Psoas muscle (tissue), 8 donors: ENCODE measurements around the gene HSPG2. TPM values are rescaled to one million over a fixed set of nuclear protein-coding genes. Genes with fewer than 3 reads are reported as not detected.

Experiments used
- ATAC-seq, 4 donors: fragments of 200-7000 bp; cut with Tn5 transposase; one replicate each; pipeline ENCODE4 v1.9.1; 2020; ENCODE audit warnings: moderate library complexity in 3 of 4, mild to moderate bottlenecking in 2 of 4
- DNase-seq, 2 donors: peaks; one replicate each; pipeline ENCODE4 v3.0.0-alpha.2; 2020
- H3K27ac ChIP-seq: fragments of 200-600 bp; one replicate; pipeline ENCODE4 v1.8.0; 2022
- H3K27me3 ChIP-seq, 3 donors: fragments of 200-600 bp in 1 of 3; one replicate each; pipeline versions ENCODE4 v1.6.1 to v1.8.0; 2013 to 2022; ENCODE audit warnings: low read length in 2 of 3, mild to moderate bottlenecking in 2 of 3, moderate library complexity in 1 of 3; ENCODE audit not compliant: insufficient read depth in 3 of 3
- H3K36me3 ChIP-seq, 2 donors: fragments of 200-600 bp in 1 of 2; one replicate each; pipeline versions ENCODE4 v1.6.1 to v1.8.0; 2013 to 2022; ENCODE audit warnings: low read depth in 1 of 2, mild to moderate bottlenecking in 1 of 2, moderate library complexity in 1 of 2; ENCODE audit not compliant: insufficient read depth in 1 of 2
- H3K4me1 ChIP-seq: fragments of 200-600 bp; one replicate; pipeline ENCODE4 v1.8.0; 2022
- H3K4me3 ChIP-seq: fragments of 200-600 bp; one replicate; pipeline ENCODE4 v1.8.0; 2022; ENCODE audit warnings: mild to moderate bottlenecking
- H3K9me3 ChIP-seq: fragments of 200-600 bp; one replicate; pipeline ENCODE4 v1.8.0; 2022
- CTCF ChIP-seq: fragments of 200-600 bp; IDR thresholded peaks from one replicate; pipeline ENCODE4 v1.8.0; 2022; ENCODE audit warnings: antibody characterized with exemption
- WGBS, 3 donors: extraction: QIAGEN DNeasy Blood & Tissue Kit; methylation state at CpG; one replicate each; pipeline versions ENCODE4 v1.1.6 to v1.1.7; 2013; 5-methylcytosine and 5-hydroxymethylcytosine counted together
- intact Hi-C, 2 donors: fragments of 100-400 bp; cut with DNase I; formaldehyde crosslinking; loops; one replicate each; pipeline versions ENCODE4 v1.11.0 to v1.14.2; 2022
- polyA plus RNA-seq, 3 donors: library from polyadenylated mRNA; stranded (reverse); fragments of 200-250 nt; gene quantifications; one replicate each; pipeline ENCODE4 v1.2.3, GENCODE V29; 2013
- total RNA-seq, 4 donors: library from RNA; stranded (reverse); fragmentation: NEBNext Ultra II Directional in 2 of 4; extraction: Animal tissue kit (Norgen Biotek cat#: 25700) in 2 of 4; gene quantifications; one replicate each; pipeline versions ENCODE4 v1.2.1 to v1.2.4, GENCODE V29; 2021 to 2023
- donor health status: healthy with polysubstance abuse.
- donor health status: DM: no; HTN: no; CAD: no; lungs with moderate emphysema.
- donor health status: Bipolar disorder and iron deficiency.
- donor health status: healthy.
- donor health status: DM: yes; HTN: yes; CAD: no.
- donor health status: DM: no; HTN: no; CAD: no.
- donor health status: DM: no; HTN: no; CAD: no.
- donor health status: DM: yes; HTN: yes; CAD: no.

Gene HSPG2
- total and polyA plus RNA-seq, 7 donors = 24.5 to 168 (median 102) TPM

GRCh38 chr1:21811875-21812305 lies 125.2 kb downstream of the HSPG2 start, which contains the start of gene LDLRAD2:
TSS of gene LDLRAD2 (plus strand) at chr1:21812265. CDS start at chr1:21812452, 187 bp downstream.
- H3K36me3 ChIP-seq = no peaks in the 10 kb centered on the region
- TF ChIP-seq CTCF = no peak
- no peaks in the 10 kb centered on the region for H3K9me3 ChIP-seq
- H3K27ac ChIP-seq = no peak within 1 kb of the TSS
- H3K4me3 ChIP-seq = no peak within 1 kb of the TSS
- WGBS, 3 donors = 50 to 73% (median 54%) methylated on average over 2 of the region's 2 CpGs
- H3K27me3 ChIP-seq = peaks cover 0 to 19% (median 7%) of the 10 kb centered on the region in 3 donors
- H3K4me1 ChIP-seq = no peaks in the 10 kb centered on the region
- no peak for DNase-seq
- intact Hi-C loops = no loop called here
- no peak for ATAC-seq

GRCh38 chr1:21804536-21804935 lies 132.6 kb downstream of the HSPG2 start:
- Histone ChIP-seq H3K4me3 (no peak overlapping the region), H3K9me3 (no peaks in the 10 kb centered on the region), H3K36me3 (no peaks in the 10 kb centered on the region), H3K4me1 (no peaks in the 10 kb centered on the region), H3K27ac (no peak overlapping the region), H3K27me3 (no peaks in the 10 kb centered on the region)
- no peak for TF ChIP-seq CTCF
- DNase-seq = no peak
- WGBS, 3 donors = 75 to 82% (median 76%) methylated on average over 2 of the region's 2 CpGs
- intact Hi-C loops = no loop called here
- no peak for ATAC-seq

GRCh38 chr1:21801100-21801499 lies 136.0 kb downstream of the HSPG2 start:
- ATAC-seq = no peak
- no peak for DNase-seq
- Histone ChIP-seq H3K4me3 (no peak overlapping the region), H3K27me3 (no peaks in the 10 kb centered on the region), H3K27ac (no peak overlapping the region), H3K9me3 (no peaks in the 10 kb centered on the region), H3K4me1 (no peaks in the 10 kb centered on the region), H3K36me3 (no peaks in the 10 kb centered on the region)
- WGBS, 3 donors = 94 to 96% (median 95%) methylated on average over 4 of the region's 4 CpGs
- intact Hi-C loops = no loop called here
- TF ChIP-seq CTCF = no peak

GRCh38 chr1:21799730-21800129 lies 137.4 kb downstream of the HSPG2 start:
- H3K27ac ChIP-seq = no peak overlapping the region
- WGBS, 3 donors = 69 to 75% (median 74%) methylated on average over 5 of the region's 5 CpGs
- intact Hi-C loops = no loop called here
- no peak for TF ChIP-seq CTCF
- H3K27me3 ChIP-seq = no peaks in the 10 kb centered on the region
- no peak overlapping the region for H3K4me3 ChIP-seq
- no peaks in the 10 kb centered on the region for H3K36me3 ChIP-seq
- H3K9me3 ChIP-seq = peaks cover 3% of the 10 kb centered on the region
- DNase-seq = no peak
- ATAC-seq = no peak
- H3K4me1 ChIP-seq = no peaks in the 10 kb centered on the region

- no peak for DNase-seq
- WGBS, 3 donors = 87 to 91% (median 90%) methylated on average over 6 of the region's 6 CpGs
- Histone ChIP-seq H3K4me3 (no peak overlapping the region), H3K27ac (no peak overlapping the region), H3K27me3 (no peaks in the 10 kb centered on the region), H3K9me3 (peaks cover 6% of the 10 kb centered on the region), H3K4me1 (no peaks in the 10 kb centered on the region), H3K36me3 (no peaks in the 10 kb centered on the region)
- TF ChIP-seq CTCF = no peak
- intact Hi-C loops = no loop called here
- no peak for ATAC-seq
These were observed 142.0 kb downstream of the HSPG2 start for GRCh38 chr1:21795075-21795474.
